Measurements from ENCODE around the gene STRIP1.

The STRIP1 gene

GRCh38 chr1:110034451-110035235, at the start of gene STRIP1:
STRIP1 (plus strand) TSS chr1:110034624; CDS start chr1:110034638, 14 bp downstream.
- Histone ChIP-seq H3K9me3 (replicated peaks; ENCODE audit: insufficient read depth, low read length) (no peaks in the 10 kb centered on the region), H2AFZ (ENCODE audit: low read length) (peak within 1 kb of the TSS; percentile 81), H3K4me3 (ENCODE audit: low read length) (peak within 1 kb of the TSS; percentile 74), H3K79me2 (ENCODE audit: low read length) (peaks cover 18% of the 10 kb centered on the region), H3K9ac (ENCODE audit: low read length) (peak within 1 kb of the TSS; percentile 83), H3K27ac (ENCODE audit: low read length) (peak within 1 kb of the TSS; percentile 41; the same call in 1 of the 2 replicates), H3K36me3 (replicated peaks; ENCODE audit: insufficient read depth, low read length) (no peaks in the 10 kb centered on the region), H3K27me3 (replicated peaks; ENCODE audit: insufficient read depth, low read length) (no peaks in the 10 kb centered on the region), H4K20me1 (ENCODE audit: insufficient read depth, low read length) (no peaks in the 10 kb centered on the region), H3F3A (ENCODE audit: insufficient read depth, low read length) (no peaks in the 10 kb centered on the region), H3K4me1 (ENCODE audit: low read length) (0 out of 2 replicates have a peak, but pooled peaks cover 3% of the 10 kb centered on the region), H3K9me2 (replicated peaks; ENCODE audit: insufficient read depth, low read length) (no peaks in the 10 kb centered on the region), H3K4me2 (ENCODE audit: low read depth, low read length) (peak within 1 kb of the TSS; percentile 90)
- no peak for TF ChIP-seq EZH2 (optimal IDR thresholded peaks at IDR 0.05; ENCODE audit: low read depth, low read length)
- TF ChIP-seq EZH2phosphoT487 (IDR thresholded peaks at IDR 0.05; ENCODE audit: low read length): no peak
- no peak for TF ChIP-seq CTCF (IDR thresholded peaks at IDR 0.05; ENCODE audit: low read length)
- peak; percentile 90 for DNase-seq

DNA sequence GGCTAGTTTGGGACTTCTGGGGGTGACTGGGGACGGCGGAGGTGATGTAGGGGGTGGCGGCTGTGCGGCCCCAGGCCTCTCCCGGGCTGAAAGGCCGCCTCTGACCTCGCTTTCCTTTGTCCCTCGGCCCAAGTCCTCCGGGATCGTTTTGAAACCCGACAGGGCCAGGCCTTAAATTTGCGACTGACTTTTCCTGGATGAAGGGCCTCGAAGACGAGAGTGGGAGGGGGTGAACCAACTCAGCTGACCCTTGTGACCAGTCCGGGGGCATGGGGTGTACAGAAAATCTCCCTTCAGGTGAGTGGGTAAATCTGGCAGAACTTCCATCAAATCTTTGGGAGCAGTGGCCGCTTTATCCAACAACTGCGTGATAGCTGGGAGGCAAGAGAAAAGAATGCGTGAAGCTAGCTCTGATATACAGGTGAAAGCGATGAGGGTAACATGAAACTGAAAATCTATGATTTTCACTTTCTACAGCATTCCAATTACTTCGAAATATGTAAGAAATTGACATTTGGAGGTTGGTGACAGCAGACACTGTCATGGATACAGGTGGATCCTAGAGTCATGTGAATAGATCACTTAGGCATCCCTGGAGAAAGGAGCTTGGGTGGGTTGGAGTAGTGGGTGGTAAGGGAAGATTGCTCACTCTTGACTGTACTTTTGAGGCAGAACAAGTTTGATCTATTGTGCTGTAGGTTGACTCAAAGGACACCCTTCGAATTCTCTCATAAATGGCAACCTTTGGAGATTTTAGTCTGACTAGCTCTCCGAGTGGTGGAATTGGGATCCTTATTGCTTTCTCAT, 49.0 kb upstream of the STRIP1 start:
- H3K36me3 ChIP-seq (replicated peaks; ENCODE audit: insufficient read depth, low read length): no peaks in the 10 kb centered on the region
- H3K9me2 ChIP-seq (replicated peaks; ENCODE audit: insufficient read depth, low read length): no peaks in the 10 kb centered on the region
- H2AFZ ChIP-seq (ENCODE audit: low read length): no peak overlapping the region
- H4K20me1 ChIP-seq (ENCODE audit: insufficient read depth, low read length): no peaks in the 10 kb centered on the region
- H3F3A ChIP-seq (ENCODE audit: insufficient read depth, low read length): no peaks in the 10 kb centered on the region
- H3K79me2 ChIP-seq (ENCODE audit: low read length): peaks cover 26% of the 10 kb centered on the region
- no peak overlapping the region for H3K27ac ChIP-seq (ENCODE audit: low read length)
- H3K4me2 ChIP-seq (ENCODE audit: low read depth, low read length): peak overlapping the region; percentile 85
- DNase-seq: no peak
- H3K4me1 ChIP-seq (ENCODE audit: low read length): no peaks in the 10 kb centered on the region
- H3K9me3 ChIP-seq (replicated peaks; ENCODE audit: insufficient read depth, low read length): no peaks in the 10 kb centered on the region
- H3K9ac ChIP-seq (ENCODE audit: low read length): peak overlapping the region; percentile 66; the same call in 1 of the 2 replicates
- peak overlapping the region; percentile 79 for H3K4me3 ChIP-seq (ENCODE audit: low read length)
- no peaks in the 10 kb centered on the region for H3K27me3 ChIP-seq (replicated peaks; ENCODE audit: insufficient read depth, low read length)
- TF ChIP-seq EZH2phosphoT487 (IDR thresholded peaks at IDR 0.05; ENCODE audit: low read length) (no peak), EZH2 (optimal IDR thresholded peaks at IDR 0.05; ENCODE audit: low read depth, low read length) (no peak), CTCF (IDR thresholded peaks at IDR 0.05; ENCODE audit: low read length) (no peak)

- Histone ChIP-seq H3K27ac (ENCODE audit: low read length) (no peak overlapping the region), H3K36me3 (replicated peaks; ENCODE audit: insufficient read depth, low read length) (no peaks in the 10 kb centered on the region), H3K9me2 (replicated peaks; ENCODE audit: insufficient read depth, low read length) (no peaks in the 10 kb centered on the region), H2AFZ (ENCODE audit: low read length) (no peak overlapping the region), H3K9ac (ENCODE audit: low read length) (no peak overlapping the region), H3F3A (ENCODE audit: insufficient read depth, low read length) (no peaks in the 10 kb centered on the region), H3K4me1 (ENCODE audit: low read length) (no peaks in the 10 kb centered on the region), H3K4me3 (ENCODE audit: low read length) (no peak overlapping the region), H4K20me1 (ENCODE audit: insufficient read depth, low read length) (no peaks in the 10 kb centered on the region), H3K27me3 (replicated peaks; ENCODE audit: insufficient read depth, low read length) (no peaks in the 10 kb centered on the region), H3K4me2 (ENCODE audit: low read depth, low read length) (no peak overlapping the region), H3K79me2 (ENCODE audit: low read length) (peaks cover 26% of the 10 kb centered on the region), H3K9me3 (replicated peaks; ENCODE audit: insufficient read depth, low read length) (no peaks in the 10 kb centered on the region)
- DNase-seq: no peak
- TF ChIP-seq CTCF (IDR thresholded peaks at IDR 0.05; ENCODE audit: low read length) (no peak), EZH2phosphoT487 (IDR thresholded peaks at IDR 0.05; ENCODE audit: low read length) (no peak), EZH2 (optimal IDR thresholded peaks at IDR 0.05; ENCODE audit: low read depth, low read length) (no peak)
Observed at GRCh38 chr1:109986054-109986444, 48.4 kb upstream of the STRIP1 start.

All from MM.1S (cell line).